MM.1S (cell line): ENCODE measurements around the gene NRP2.

Source experiments
- DNase-seq: peaks from one replicate; pipeline ENCODE4 v3.0.0-alpha.2; 2015
- H2AFZ ChIP-seq: fragments of 300-600 bp; sonication (generic); 2 replicates; pipeline ENCODE4 v1.6.0; 2016; ENCODE audit warnings: antibody characterized with exemption, low read length
- H3F3A ChIP-seq: fragments of 300-600 bp; sonication (generic); 2 replicates; pipeline ENCODE4 v1.6.1; 2016; ENCODE audit warnings: mild to moderate bottlenecking, antibody characterized with exemption, low read length, moderate library complexity, mixed read lengths; ENCODE audit not compliant: insufficient read depth
- H3K27ac ChIP-seq: fragments of 300-600 bp; sonication (generic); 2 replicates; pipeline ENCODE4 v1.5.1; 2016; ENCODE audit warnings: mild to moderate bottlenecking, low read length
- H3K27me3 ChIP-seq: fragments of 300-600 bp; sonication (generic); replicated peaks from 2 replicates; pipeline ENCODE4 v1.6.0; 2016; ENCODE audit warnings: low read length; ENCODE audit not compliant: insufficient read depth
- H3K36me3 ChIP-seq: fragments of 300-600 bp; sonication (generic); replicated peaks from 2 replicates; pipeline ENCODE4 v1.6.1; 2016; ENCODE audit warnings: mild to moderate bottlenecking, low read length, mixed read lengths; ENCODE audit not compliant: insufficient read depth
- H3K4me1 ChIP-seq: fragments of 300-600 bp; sonication (generic); 2 replicates; pipeline ENCODE4 v1.6.1; 2016; ENCODE audit warnings: low read length, mixed read lengths
- H3K4me2 ChIP-seq: fragments of 300-600 bp; sonication (generic); 2 replicates; pipeline ENCODE4 v1.6.0; 2016; ENCODE audit warnings: low read depth, low read length
- H3K4me3 ChIP-seq: fragments of 300-600 bp; sonication (generic); 2 replicates; pipeline ENCODE4 v1.5.1; 2016; ENCODE audit warnings: low read length, mixed read lengths
- H3K79me2 ChIP-seq: fragments of 300-600 bp; sonication (generic); 2 replicates; pipeline ENCODE4 v1.6.1; 2016; ENCODE audit warnings: mixed run types, low read length, mixed read lengths
- H3K9ac ChIP-seq: fragments of 300-600 bp; sonication (generic); 2 replicates; pipeline ENCODE4 v1.6.1; 2016; ENCODE audit warnings: low read length, mixed read lengths
- H3K9me2 ChIP-seq: fragments of 300-600 bp; sonication (generic); replicated peaks from 2 replicates; pipeline ENCODE4 v1.6.1; 2016; ENCODE audit warnings: mild to moderate bottlenecking, low read length, mixed read lengths; ENCODE audit not compliant: insufficient read depth
- H3K9me3 ChIP-seq: fragments of 300-600 bp; sonication (generic); replicated peaks from 2 replicates; pipeline ENCODE4 v1.6.1; 2016; ENCODE audit warnings: mild to moderate bottlenecking, low read length, mixed read lengths; ENCODE audit not compliant: insufficient read depth
- H4K20me1 ChIP-seq: fragments of 300-600 bp; sonication (generic); 2 replicates; pipeline ENCODE4 v1.6.1; 2016; ENCODE audit warnings: mild to moderate bottlenecking, low read length, moderate library complexity, mixed read lengths; ENCODE audit not compliant: insufficient read depth
- CTCF ChIP-seq: fragments of 300-600 bp; sonication (generic); IDR thresholded peaks from 2 replicates; pipeline ENCODE4 v1.5.1; 2016; ENCODE audit warnings: antibody characterized with exemption, low read length, mixed read lengths
- EZH2 ChIP-seq: fragments of 300-600 bp; sonication (generic); optimal IDR thresholded peaks from 2 replicates; pipeline ENCODE3; 2017; ENCODE audit warnings: low read depth, mild to moderate bottlenecking, antibody characterized with exemption, low read length, mixed read lengths
- EZH2phosphoT487 ChIP-seq: fragments of 300-600 bp; sonication (generic); IDR thresholded peaks from 2 replicates; pipeline ENCODE4 v1.6.1; 2018; ENCODE audit warnings: antibody characterized with exemption, low read length

The NRP2 gene

GRCh38 chr2:205692104-205692503, 9.8 kb downstream of the NRP2 start:
- Histone ChIP-seq H3K9ac (no peak overlapping the region), H3K79me2 (no peaks in the 10 kb centered on the region), H3K4me1 (no peaks in the 10 kb centered on the region), H4K20me1 (no peaks in the 10 kb centered on the region), H3K9me3 (no peaks in the 10 kb centered on the region), H3F3A (no peaks in the 10 kb centered on the region), H3K4me3 (no peak overlapping the region), H3K9me2 (no peaks in the 10 kb centered on the region), H3K27ac (no peak overlapping the region), H2AFZ (no peak overlapping the region), H3K27me3 (no peaks in the 10 kb centered on the region), H3K36me3 (no peaks in the 10 kb centered on the region), H3K4me2 (no peak overlapping the region)
- DNase-seq = no peak
- no peak for TF ChIP-seq EZH2
- TF ChIP-seq EZH2phosphoT487 = no peak
- TF ChIP-seq CTCF = no peak

GRCh38 chr2:205694256-205694655, 12.0 kb downstream of the NRP2 start:
- no peak overlapping the region for H3K9ac ChIP-seq
- H3K27me3 ChIP-seq = no peaks in the 10 kb centered on the region
- H3K4me2 ChIP-seq = no peak overlapping the region
- no peak overlapping the region for H3K4me3 ChIP-seq
- no peaks in the 10 kb centered on the region for H3F3A ChIP-seq
- no peaks in the 10 kb centered on the region for H4K20me1 ChIP-seq
- TF ChIP-seq EZH2 (no peak), CTCF (no peak), EZH2phosphoT487 (no peak)
- no peak overlapping the region for H3K27ac ChIP-seq
- H2AFZ ChIP-seq = no peak overlapping the region
- H3K9me2 ChIP-seq = no peaks in the 10 kb centered on the region
- no peaks in the 10 kb centered on the region for H3K36me3 ChIP-seq
- no peaks in the 10 kb centered on the region for H3K4me1 ChIP-seq
- no peak for DNase-seq
- no peaks in the 10 kb centered on the region for H3K9me3 ChIP-seq
- H3K79me2 ChIP-seq = no peaks in the 10 kb centered on the region

- Histone ChIP-seq H3K9me2 (no peaks in the 10 kb centered on the region), H3K9ac (no peak overlapping the region), H3K9me3 (no peaks in the 10 kb centered on the region), H3K79me2 (no peaks in the 10 kb centered on the region), H3F3A (no peaks in the 10 kb centered on the region), H3K36me3 (no peaks in the 10 kb centered on the region), H3K4me2 (no peak overlapping the region), H3K4me1 (no peaks in the 10 kb centered on the region), H4K20me1 (no peaks in the 10 kb centered on the region), H3K27me3 (no peaks in the 10 kb centered on the region), H3K4me3 (no peak overlapping the region), H2AFZ (no peak overlapping the region), H3K27ac (no peak overlapping the region)
- DNase-seq = no peak
- TF ChIP-seq CTCF (no peak), EZH2 (no peak), EZH2phosphoT487 (no peak)
These were observed 13.2 kb downstream of the NRP2 start for GRCh38 chr2:205695460-205695991.
